Lower leg skin (tissue), 3 donors: Measurements from ENCODE around the gene CLDN16.

Source experiments
- CTCF ChIP-seq, 3 donors: fragments of 450-650 bp; IDR thresholded peaks; one replicate each; pipeline ENCODE4 v1.5.1; 2016; ENCODE audit warnings: antibody characterized with exemption in 3 of 3, mild to moderate bottlenecking in 3 of 3, moderate library complexity in 2 of 3
- POLR2A ChIP-seq, 2 donors: fragments of 450-650 bp; IDR thresholded peaks; one replicate each; pipeline ENCODE4 v1.6.1; 2016 to 2017; ENCODE audit warnings: antibody characterized with exemption in 2 of 2, mild to moderate bottlenecking in 1 of 2, moderate library complexity in 1 of 2

GRCh38 chr3:190340071-190340470 is 47.9 kb upstream of the CLDN16 start:
- TF ChIP-seq POLR2A (IDR thresholded peaks at IDR 0.05) (no peak), CTCF (IDR thresholded peaks at IDR 0.05) (no peak)
